Breast epithelium (tissue), 4 donors: Measurements from ENCODE around the gene PRPSAP2. TPM values are rescaled to one million over a fixed set of nuclear protein-coding genes. Genes with fewer than 3 reads are reported as not detected.

Experiments
- DNase-seq, 2 donors: peaks; one replicate each; pipeline ENCODE4 v3.0.0-alpha.2; 2019; ENCODE audit warnings: low spot score in 2 of 2
- H3K27ac ChIP-seq, 2 donors: fragments of 200-600 bp; sonication (generic) in 1 of 2; one replicate each; pipeline ENCODE4 v1.5.1; 2016 to 2019; ENCODE audit warnings: mild to moderate bottlenecking in 1 of 2
- H3K27me3 ChIP-seq, 2 donors: fragments of 200-600 bp; sonication (generic) in 1 of 2; one replicate each; pipeline versions ENCODE4 v1.5.1 to v1.6.0; 2017 to 2019; ENCODE audit warnings: control low read depth in 1 of 2, mild to moderate bottlenecking in 1 of 2
- H3K36me3 ChIP-seq: fragments of 200-600 bp; one replicate; pipeline ENCODE4 v1.5.1; 2019
- H3K4me1 ChIP-seq, 2 donors: fragments of 200-600 bp; sonication (generic); one replicate each; pipeline ENCODE4 v1.5.1; 2016 to 2019; ENCODE audit warnings: control low read depth in 1 of 2
- H3K4me3 ChIP-seq, 3 donors: fragments of 200-600 bp; sonication (generic); 1 replicate in 2 of 3; 2 replicates in 1 of 3; pipeline ENCODE4 v1.5.1; 2016 to 2019; ENCODE audit warnings: mild to moderate bottlenecking in 3 of 3, moderate library complexity in 2 of 3
- H3K9me3 ChIP-seq, 2 donors: fragments of 200-600 bp; sonication (generic) in 1 of 2; one replicate each; pipeline ENCODE4 v1.5.1; 2016 to 2019; ENCODE audit warnings: control low read depth in 1 of 2
- CTCF ChIP-seq, 3 donors: fragments of 450-650 bp; IDR thresholded peaks; one replicate each; pipeline ENCODE4 v1.5.1; 2016 to 2017; ENCODE audit warnings: antibody characterized with exemption in 3 of 3, mild to moderate bottlenecking in 3 of 3, moderate library complexity in 3 of 3
- POLR2A ChIP-seq: fragments of 450-650 bp; IDR thresholded peaks from one replicate; pipeline ENCODE4 v1.6.1; 2016; ENCODE audit warnings: antibody characterized with exemption, mild to moderate bottlenecking, moderate library complexity
- POLR2AphosphoS5 ChIP-seq, 3 donors: sonication (generic); formaldehyde crosslinking; IDR thresholded peaks; one replicate each; pipeline ENCODE4 v1.6.1; 2017; ENCODE audit warnings: antibody characterized with exemption in 3 of 3
- intact Hi-C: fragments of 100-400 bp; cut with DNase I; formaldehyde crosslinking; loops from one replicate; pipeline ENCODE4 v1.15.1; 2023; ENCODE audit warnings: low total_unique reads
- total RNA-seq, 3 donors: library from RNA; depleted of rRNA; stranded (reverse); fragments of >200 nt; gene quantifications; one replicate each; pipeline ENCODE4 v1.1.0, GENCODE V29; 2016

The PRPSAP2 gene
- total RNA-seq, 3 donors from 2014 or later, result 16.0 to 41.3 (median 23.3) TPM

DNA sequence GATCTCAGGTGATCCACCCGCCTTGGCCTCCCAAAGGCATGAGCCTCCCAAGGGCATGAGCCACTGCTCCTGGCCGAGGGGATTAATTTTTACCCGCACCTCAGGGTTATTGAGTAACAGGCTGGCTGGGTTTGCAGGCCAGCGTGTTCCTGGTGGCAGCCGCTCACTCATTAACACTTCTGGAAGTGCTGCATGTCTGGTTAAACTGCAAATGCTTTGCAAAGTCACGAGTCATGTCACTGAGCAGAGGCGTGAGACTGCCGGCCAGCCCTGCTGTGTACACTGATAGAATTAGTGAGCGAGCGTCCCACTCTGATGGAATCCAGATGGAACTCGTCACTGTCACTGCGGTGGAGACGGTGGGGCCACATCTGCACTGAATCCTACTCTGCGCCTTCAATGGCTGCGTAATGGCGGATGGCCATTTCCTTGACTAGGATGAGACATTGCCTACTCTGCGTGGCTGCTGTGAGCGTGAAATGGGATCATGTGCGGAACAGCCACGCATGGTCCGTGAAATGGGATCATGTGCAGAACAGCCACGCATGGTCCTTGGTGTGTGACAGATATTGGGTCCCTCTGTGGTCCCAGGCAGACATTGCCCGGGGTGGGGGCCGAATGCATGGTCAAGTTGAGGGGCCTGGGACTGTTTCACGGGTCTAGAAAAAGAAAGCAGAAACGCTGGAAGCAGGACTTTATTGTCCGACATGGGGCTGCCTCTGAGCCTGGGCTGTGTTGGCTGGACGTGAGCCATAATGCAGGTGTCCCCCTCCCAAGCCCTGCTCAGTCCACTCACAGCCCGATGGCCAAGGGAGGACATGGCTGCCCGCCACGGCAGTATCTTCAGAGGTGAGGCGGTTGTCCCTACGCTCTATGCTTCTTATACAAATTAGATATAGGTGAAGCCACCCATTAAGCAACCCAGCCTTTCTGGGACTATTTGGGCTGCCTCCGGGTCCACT, 93.3 kb downstream of the PRPSAP2 start:
- intact Hi-C loops, result no loop called here
- Histone ChIP-seq H3K27me3 (peaks cover 0 to 15% of the 10 kb centered on the region in 2 donors), H3K9me3 (no peaks in the 10 kb centered on the region), H3K4me1 (no peaks in the 10 kb centered on the region), H3K36me3 (no peaks in the 10 kb centered on the region), H3K4me3 (no peak overlapping the region), H3K27ac (no peak overlapping the region)
- no peak for DNase-seq
- no peak for TF ChIP-seq POLR2A
- TF ChIP-seq CTCF (IDR thresholded peaks at IDR 0.05), result no peak
- no peak for TF ChIP-seq POLR2AphosphoS5 (IDR thresholded peaks at IDR 0.05)

- TF ChIP-seq POLR2AphosphoS5 (IDR thresholded peaks at IDR 0.05) (no peak), CTCF (IDR thresholded peaks at IDR 0.05) (no peak), POLR2A (no peak)
- H3K4me3 ChIP-seq, result no peak within 1 kb of the TSS
- H3K9me3 ChIP-seq, result no peaks in the 10 kb centered on the region
- no peaks in the 10 kb centered on the region for H3K4me1 ChIP-seq
- intact Hi-C loops, result no loop called here
- H3K27me3 ChIP-seq, result peaks cover 0 to 15% of the 10 kb centered on the region in 2 donors
- no peak for DNase-seq
- H3K27ac ChIP-seq, result no peak within 1 kb of the TSS
- H3K36me3 ChIP-seq, result no peaks in the 10 kb centered on the region
These were observed 94.3 kb downstream of the PRPSAP2 start, which contains the start of gene SLC5A10 for GRCh38 chr17:18951941-18952842. SLC5A10 (plus strand) TSS chr17:18952165; CDS start chr17:18952206, 41 bp downstream.

GRCh38 chr17:18953231-18953728, 95.3 kb downstream of the PRPSAP2 start:
- Histone ChIP-seq H3K27me3 (peaks cover 0 to 6% of the 10 kb centered on the region in 2 donors), H3K9me3 (no peaks in the 10 kb centered on the region), H3K36me3 (no peaks in the 10 kb centered on the region), H3K27ac (no peak overlapping the region), H3K4me1 (no peaks in the 10 kb centered on the region), H3K4me3 (no peak overlapping the region)
- no peak for DNase-seq
- TF ChIP-seq POLR2AphosphoS5 (IDR thresholded peaks at IDR 0.05) (no peak), CTCF (IDR thresholded peaks at IDR 0.05) (no peak), POLR2A (no peak)
- intact Hi-C loops, result no loop called here

DNA sequence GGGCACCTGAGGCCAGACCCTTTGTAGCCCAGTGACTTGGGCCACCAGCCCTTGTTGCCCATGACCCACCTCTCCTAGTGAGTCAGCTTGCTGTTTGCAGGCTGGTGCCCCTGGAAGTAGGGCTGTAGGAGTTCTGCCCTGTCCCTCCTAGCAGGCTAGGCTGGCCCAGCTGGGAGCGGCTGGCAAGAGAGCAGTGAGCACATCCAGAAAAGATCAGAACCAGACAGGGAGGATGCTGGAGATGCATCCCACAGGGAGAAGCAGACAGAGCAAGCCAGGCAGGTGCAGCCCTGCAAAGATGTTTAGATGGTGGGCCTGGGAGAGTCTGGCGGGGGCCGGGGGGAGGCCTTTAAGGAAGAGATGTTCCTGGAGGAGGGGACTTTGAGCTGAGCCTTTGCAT, 96.4 kb downstream of the PRPSAP2 start:
- Histone ChIP-seq H3K27me3 (no peaks in the 10 kb centered on the region), H3K27ac (no peak overlapping the region), H3K9me3 (no peaks in the 10 kb centered on the region), H3K4me3 (no peak overlapping the region), H3K36me3 (no peaks in the 10 kb centered on the region), H3K4me1 (no peaks in the 10 kb centered on the region)
- TF ChIP-seq POLR2A (no peak), POLR2AphosphoS5 (IDR thresholded peaks at IDR 0.05) (no peak), CTCF (IDR thresholded peaks at IDR 0.05) (no peak)
- intact Hi-C loops, result no loop called here
- DNase-seq, result no peak
